GM18907 (cell line): ENCODE measurements around the gene APOF.
"Not testable (repeated sequence)": the region's sequence is repeated elsewhere in the genome, so short reads cannot be mapped to it uniquely, and the experiment has no call there.

ENCODE experiments used
- ATAC-seq: cut with Tn5 transposase; IDR thresholded peaks from one replicate; pipeline ENCODE4 v1.9.1; 2021; ENCODE audit warnings: mild to moderate bottlenecking, moderate library complexity; ENCODE audit not compliant: unreplicated experiment

The APOF gene

DNA sequence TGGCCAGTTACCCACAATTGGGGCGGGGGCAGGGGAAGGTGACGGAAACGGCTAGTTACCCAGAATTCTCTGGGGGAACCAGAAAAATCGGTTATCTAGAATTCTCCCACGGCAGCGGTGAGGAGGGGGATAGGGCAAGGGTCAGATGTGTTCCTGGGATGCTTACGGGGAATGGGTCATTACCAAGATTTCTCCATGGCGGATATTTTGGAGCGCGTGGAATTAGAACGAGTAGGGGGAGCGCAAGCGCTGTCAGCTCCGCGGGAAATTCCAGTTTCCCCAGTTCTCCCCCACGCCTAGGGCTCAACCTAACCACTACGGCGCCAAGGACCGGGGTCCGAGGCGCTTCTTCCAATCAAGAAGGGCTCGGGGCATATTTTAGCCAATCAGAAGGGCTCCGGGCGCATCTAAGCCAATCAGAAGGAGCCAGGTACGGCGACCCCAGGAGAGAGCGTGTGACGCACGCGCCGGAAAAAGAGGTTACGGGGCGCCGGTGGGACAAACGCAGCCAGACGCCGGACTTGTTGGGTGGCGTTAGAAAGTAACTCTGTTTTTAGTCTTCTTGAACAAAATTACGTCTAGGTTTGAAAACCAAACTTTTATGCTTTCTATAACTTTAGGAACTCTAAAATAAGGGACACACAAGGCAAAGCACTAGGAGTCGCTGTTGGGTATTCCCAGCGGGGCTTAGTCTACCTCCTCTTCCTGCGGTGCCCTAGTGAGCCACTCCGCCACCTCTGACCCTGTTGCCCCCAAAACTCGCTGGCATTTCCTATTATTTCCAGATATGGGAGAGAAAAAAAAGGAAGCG is 28.8 kb downstream of the APOF start, which contains the start of gene PAN2:
PAN2 (minus strand) TSS at position 322 of the 811 bp plus-strand sequence. CDS start 906 bp downstream, outside the sequence.
- peak; percentile 90 for ATAC-seq

DNA sequence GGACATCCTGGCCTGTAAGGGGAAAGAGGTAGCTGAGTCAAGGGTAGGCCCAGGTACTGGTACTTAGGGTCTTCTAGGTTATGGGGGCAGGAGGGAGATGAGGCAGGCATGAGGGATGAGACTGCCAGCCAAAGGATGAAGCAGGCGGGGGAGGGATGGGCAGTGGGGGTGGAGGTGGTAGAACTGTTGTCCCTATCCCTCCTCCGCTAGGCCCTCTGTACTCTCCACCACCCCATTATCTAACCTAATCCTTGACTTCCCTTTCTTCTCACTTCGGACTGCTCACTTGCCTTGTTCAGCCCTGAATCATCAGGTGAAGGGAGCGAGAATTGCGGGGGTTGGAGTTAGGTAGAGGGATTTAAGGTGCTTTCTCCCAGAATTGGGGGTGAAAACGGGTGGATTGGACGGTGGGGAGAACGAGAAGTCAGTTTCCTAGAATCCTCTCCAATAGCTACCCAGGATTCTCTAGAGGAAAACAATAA is 29.4 kb downstream of the APOF start:
- ATAC-seq, result peak; percentile 6

DNA sequence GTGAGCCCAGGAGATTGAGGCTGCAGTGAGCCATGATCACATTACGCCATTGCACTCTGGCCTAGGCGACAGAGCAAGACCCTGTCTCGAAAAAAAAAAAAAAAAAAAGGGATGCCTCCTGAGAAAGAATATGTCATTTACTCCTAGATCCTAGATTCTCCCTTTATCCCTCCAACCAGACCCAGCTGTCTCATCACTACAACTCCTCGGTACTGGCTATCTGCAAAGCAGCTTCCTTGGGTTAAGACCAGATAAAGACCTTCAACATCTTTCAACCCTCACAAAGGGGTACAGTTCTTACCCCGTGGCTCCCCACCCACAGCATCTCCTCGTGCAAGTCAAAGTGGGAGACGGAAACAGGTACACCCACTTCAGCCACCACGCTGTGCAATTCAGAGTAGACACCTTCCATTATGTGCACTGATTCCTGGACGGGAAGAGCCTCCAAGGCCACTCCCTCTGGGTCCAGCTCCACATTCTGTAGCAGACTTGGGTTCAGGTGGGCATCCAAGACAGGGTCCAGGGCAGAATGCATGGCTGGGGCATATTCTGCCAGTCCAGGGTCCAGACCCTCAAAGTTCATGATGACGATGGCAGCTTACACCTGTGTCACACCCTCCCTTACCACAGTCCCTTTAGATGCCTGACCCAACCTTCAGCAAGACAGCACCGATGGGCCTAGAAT is 30.0 kb downstream of the APOF start:
- no peak for ATAC-seq

DNA sequence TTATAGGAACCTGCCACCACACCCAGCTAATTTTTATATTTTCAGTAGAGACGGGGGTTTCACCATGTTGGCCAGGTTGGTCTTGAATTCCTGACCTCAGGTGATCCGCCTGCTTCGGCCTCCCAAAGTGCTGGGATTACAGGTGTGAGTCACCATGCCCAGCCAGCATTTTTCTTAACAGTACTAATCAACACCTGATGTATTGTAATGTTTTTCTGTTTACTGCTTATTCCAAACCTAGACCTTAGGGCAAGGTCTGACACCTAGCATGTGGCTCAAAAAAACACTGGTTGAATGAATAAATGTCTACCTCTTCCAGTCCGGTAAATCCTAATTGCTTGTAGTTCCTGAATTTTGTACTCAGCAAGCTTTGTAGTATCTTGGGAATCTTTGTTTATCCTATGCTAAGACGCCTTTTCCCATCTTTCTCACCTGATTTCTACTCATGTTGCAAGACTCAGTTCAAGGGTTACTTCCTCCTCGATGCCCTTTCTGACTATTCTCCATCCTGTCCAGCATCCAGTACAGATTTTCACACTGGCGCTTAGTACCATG is 31.6 kb downstream of the APOF start:
- no peak for ATAC-seq

DNA sequence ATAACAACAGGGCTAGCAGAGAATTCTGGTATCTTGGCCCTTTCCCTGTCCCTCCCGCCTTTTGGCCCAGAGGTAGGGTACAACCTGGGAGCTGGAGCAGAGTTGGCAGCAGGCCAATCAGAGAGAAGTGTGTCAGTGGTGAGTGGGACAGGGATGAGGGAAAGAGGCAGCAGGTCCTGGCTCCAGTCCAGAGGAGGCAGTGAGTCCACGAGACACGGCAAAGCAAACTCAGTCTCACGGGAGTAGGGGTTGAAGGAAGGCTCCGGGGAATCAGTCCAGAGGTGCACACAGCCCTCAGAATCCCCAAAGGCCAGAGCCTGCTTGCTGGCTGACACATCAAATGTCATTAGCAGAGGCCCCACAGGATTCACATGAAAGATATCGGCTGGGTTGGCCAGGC is 36.1 kb downstream of the APOF start:
- no peak for ATAC-seq

DNA sequence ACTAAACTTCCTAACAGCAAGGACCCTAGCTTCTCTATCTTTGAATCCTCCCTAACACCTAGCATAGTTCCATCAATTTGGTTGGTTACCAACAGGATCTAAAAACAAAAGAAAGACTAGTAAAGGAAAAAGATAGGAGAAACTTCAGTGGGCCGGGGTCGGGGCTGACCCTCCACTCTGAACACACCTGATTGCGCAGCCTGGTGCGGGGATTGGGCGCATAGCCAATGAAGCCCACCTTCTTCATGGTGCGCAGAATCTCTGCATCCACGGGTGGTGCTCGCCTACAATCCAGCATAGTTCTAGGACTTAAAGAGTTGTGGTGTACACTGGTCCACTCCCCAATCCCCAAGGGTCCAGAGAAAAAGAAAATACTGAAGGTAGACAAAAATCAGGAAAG is 36.5 kb downstream of the APOF start:
- no peak for ATAC-seq

DNA sequence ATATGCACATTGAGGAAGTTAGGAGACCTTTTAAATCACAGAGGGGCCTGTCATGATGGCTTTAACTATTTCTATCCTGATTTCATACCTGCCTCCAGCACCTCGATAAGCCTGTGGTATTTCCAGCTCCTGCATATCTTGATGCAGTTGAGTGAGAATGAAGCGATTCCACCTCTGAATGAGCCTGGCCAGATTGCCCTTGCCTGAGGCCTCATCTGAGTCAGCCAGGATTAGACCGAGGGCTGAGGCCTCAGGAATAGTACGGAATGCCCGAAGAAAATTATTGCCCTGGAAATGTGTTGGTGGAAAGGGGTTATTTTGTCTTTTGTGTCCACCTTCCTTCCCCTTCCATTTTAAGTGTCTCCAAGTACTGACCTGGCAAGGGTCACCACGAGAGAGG is 38.5 kb downstream of the APOF start:
- ATAC-seq, result no peak

DNA sequence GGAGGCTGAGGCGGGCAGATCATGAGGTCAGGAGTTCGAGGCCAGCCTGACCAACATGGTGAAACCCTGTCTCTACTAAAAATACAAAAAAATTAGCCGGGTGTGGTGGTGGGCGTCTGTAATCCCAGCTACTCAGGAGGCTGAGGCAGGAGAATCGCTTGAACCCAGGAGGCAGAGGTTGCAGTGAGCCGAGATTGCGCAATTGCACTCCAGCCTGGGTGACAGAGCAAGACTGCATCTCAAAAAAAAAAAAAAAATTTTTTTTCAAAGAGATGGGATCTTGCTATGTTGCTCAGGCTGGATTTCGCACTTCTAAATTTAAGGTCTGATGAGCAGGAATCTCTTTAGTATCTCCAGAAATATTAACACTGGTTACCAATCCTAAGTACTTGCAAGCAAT is 41.0 kb downstream of the APOF start:
- not testable (repeated sequence) for ATAC-seq

DNA sequence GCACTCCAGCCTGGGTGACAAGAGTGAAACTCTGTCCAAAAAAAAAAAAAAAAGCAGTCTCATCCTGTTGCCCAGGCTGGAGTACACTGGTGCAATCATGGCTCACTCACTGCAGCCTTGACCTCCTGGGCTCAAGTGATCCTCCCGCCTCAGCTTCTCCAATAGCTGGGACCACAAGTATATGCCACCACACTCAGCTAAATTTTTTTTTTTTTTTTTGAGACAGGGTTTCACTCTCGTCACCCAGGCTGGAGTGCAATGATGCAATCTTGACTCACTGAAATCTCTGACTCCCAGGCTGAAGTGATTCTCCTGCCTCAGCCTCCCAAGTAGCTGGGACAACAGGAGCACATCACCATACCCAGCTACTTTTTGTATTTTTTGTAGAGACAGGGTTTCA is 41.6 kb downstream of the APOF start:
- no peak for ATAC-seq

DNA sequence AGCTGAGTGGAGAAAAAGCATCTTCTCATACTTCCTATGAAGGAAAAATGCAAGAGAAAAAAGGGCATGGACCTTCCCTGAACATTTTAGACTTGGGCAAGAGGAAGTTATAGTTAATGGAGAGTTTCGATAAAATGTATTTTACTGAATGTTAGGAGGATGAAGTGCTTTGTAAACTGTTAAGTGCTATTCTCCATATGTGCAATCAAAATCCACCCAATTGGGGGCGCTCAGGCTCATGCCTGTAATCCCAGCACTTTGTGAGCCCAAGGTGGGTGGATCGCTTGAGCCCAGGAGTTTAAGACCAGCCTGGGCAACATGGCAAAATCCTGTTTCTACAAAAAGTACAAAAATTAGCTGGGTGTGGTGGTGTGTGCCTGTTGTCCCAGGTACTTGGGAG is 45.0 kb downstream of the APOF start:
- ATAC-seq, result no peak

DNA sequence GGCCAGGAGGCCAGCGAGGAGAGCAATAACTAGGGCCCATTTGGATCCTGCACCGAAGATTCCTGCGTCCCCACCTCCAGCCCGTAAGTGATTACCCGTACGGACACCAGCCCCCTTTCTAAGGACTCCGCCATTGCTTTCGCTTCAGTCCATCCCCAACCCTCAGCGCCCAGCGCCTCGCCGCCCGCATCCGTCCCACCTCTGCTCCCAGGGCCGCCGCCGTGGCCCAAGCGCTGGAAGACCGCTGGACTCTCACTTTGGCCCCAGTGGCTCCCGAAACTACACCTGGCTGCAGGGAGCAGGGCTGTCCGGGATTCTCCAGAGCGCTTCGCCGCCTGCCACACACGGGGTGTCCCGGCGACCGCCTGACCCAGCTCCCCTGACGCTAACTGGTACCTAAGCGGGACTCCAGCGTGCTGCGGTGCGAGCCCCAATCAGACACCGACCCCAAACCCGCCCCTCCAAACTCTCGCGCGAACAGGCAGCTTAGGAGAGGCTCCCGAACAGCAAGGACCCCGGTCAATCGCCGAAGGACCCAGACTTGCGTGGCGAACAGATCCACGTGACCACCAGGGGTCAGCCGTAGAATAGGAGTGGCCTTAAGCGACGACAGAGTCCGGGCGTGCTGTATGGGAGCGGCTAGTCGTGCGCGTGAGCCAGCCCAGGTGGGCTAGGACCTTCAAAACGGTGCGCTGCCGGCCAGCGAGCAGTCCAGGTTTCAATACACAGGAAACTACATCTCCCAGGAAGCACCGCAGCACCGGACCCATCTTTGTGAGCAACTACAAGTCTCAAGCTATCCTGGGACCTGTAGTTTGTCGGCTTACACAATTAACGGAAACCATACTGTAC is 46.8 kb downstream of the APOF start, which contains the start of gene CNPY2:
CNPY2 (minus strand) TSS at position 367 of the 852 bp plus-strand sequence. CDS start 771 bp downstream, outside the sequence.
- ATAC-seq, result peak; percentile 92

DNA sequence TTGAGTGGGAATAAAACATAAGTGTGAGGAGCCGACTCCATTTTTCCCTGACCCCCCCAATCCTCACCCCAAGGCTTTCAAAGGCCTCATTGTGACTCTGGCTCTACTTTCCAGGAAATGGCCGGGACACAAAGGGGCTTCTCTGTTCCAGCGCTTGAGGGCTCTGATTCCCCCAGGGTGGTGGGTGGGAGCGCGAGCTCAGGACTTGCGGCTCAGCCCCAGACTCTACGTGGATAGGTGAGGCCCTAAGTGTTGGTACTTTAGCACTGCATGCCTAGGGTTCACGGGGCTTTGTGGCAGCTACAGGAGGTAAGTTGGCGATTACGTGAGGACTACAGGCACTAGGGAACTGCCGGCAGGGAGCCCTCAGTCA is 47.4 kb downstream of the APOF start:
- no peak for ATAC-seq

DNA sequence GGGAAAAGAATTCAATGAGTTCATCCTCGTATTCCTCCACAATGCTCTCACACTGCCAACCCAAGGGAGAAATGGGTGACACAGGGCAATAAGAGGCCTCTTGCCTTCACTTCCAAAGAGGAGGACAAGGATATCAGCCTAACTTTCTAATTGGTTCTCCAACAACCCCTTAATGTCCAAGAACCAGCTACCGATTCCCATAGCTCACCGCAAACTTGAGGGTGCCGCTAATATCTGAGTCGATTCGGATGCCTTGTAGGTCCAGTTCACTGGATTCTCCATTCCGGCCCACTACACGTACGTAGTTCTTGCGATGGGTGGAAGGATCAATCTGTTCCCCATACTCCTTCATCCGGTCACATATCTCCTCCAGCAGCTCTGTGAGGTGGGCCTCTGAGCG is 51.7 kb downstream of the APOF start:
- ATAC-seq, result no peak
